ENCODE measurements around the gene FOXL1. TPM values are rescaled to one million over a fixed set of nuclear protein-coding genes. Genes with fewer than 3 reads are reported as not detected.

FOXL1 gene
- total RNA-seq, 1 donor, result 2.5 TPM

DNA sequence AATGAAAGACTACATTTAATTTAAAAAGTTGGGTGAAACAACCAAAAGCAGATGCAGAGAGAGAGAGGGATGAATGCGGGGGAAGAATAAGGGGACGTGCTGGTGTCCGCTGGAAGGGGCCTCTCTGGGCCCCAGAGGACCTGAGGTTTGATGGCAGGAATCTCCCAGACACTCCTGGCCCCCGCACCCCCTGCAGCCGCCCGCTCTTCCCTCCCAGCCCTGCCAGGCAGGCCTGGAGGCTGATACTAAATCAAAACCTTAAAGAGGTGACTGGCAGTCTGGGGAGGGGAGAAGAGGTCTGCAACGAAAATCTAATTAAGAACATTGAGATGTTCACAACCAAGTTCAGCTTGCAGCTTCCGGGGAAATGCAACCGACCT is 2.4 kb downstream of the FOXL1 start:
- H3K4me3 ChIP-seq (ENCODE audit: insufficient read depth, low read length), result no peak overlapping the region
- peaks cover 18% of the 10 kb centered on the region for H3K36me3 ChIP-seq (ENCODE audit: insufficient read depth, low read length)

DNA sequence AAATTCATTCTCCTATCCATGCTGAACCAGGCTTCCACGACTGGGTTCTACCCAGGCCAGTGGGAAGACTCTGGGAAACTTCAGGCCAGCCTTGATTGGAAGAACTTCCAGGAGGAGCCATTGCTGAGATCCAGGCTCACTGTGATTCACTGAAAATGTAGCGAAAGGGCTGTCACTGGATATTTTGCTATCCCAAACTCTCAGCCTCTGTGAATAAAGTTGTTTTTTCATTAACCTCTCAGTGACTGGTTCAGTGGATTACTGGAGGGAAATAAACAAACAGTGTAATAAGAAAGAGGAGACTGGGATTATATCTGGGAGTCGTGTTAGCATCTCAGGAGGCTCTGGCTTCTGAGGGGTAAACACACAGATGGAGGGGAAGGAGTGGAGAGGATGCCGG is 3.1 kb downstream of the FOXL1 start:
- Histone ChIP-seq H3K9me3 (ENCODE audit: low read depth, low read length) (no peaks in the 10 kb centered on the region), H3K27me3 (ENCODE audit: insufficient read depth, low read length) (no peaks in the 10 kb centered on the region), H3K79me2 (ENCODE audit: insufficient read depth, low read length) (peaks cover 76% of the 10 kb centered on the region), H3K4me3 (ENCODE audit: insufficient read depth, low read length) (no peak overlapping the region), H2AFZ (ENCODE audit: low read length) (no peak overlapping the region), H3K36me3 (ENCODE audit: insufficient read depth, low read length) (peaks cover 16% of the 10 kb centered on the region), H3K27ac (ENCODE audit: low read depth, low read length) (peak overlapping the region; percentile 64), H3K4me2 (ENCODE audit: insufficient read depth, low read length) (peak overlapping the region; percentile 4), H3K4me1 (ENCODE audit: insufficient read depth, low read length) (peaks cover 35% of the 10 kb centered on the region), H4K20me1 (ENCODE audit: insufficient read depth, low read length) (no peaks in the 10 kb centered on the region)
- DNase-seq (ENCODE audit: insufficient read length, low spot score, missing footprints), result peak; percentile 86
- TF ChIP-seq, protein P1, sequence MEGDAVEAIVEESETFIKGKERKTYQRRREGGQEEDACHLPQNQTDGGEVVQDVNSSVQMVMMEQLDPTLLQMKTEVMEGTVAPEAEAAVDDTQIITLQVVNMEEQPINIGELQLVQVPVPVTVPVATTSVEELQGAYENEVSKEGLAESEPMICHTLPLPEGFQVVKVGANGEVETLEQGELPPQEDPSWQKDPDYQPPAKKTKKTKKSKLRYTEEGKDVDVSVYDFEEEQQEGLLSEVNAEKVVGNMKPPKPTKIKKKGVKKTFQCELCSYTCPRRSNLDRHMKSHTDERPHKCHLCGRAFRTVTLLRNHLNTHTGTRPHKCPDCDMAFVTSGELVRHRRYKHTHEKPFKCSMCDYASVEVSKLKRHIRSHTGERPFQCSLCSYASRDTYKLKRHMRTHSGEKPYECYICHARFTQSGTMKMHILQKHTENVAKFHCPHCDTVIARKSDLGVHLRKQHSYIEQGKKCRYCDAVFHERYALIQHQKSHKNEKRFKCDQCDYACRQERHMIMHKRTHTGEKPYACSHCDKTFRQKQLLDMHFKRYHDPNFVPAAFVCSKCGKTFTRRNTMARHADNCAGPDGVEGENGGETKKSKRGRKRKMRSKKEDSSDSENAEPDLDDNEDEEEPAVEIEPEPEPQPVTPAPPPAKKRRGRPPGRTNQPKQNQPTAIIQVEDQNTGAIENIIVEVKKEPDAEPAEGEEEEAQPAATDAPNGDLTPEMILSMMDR (IDR thresholded peaks at IDR 0.05; ENCODE audit: extremely low read depth, low read depth, low read length), result no peak

More for the DNA sequence above, 2.4 kb downstream of the FOXL1 start:
- peaks cover 83% of the 10 kb centered on the region for H3K79me2 ChIP-seq (ENCODE audit: insufficient read depth, low read length)
- H3K27ac ChIP-seq (ENCODE audit: low read depth, low read length), result peak overlapping the region; percentile 64
- H3K9me3 ChIP-seq (ENCODE audit: low read depth, low read length), result no peaks in the 10 kb centered on the region
- peak; percentile 45 for DNase-seq (ENCODE audit: insufficient read length, low spot score, missing footprints)
- TF ChIP-seq, protein P1 (IDR thresholded peaks at IDR 0.05; ENCODE audit: extremely low read depth, low read depth, low read length), result no peak
- no peaks in the 10 kb centered on the region for H3K27me3 ChIP-seq (ENCODE audit: insufficient read depth, low read length)
- H3K4me2 ChIP-seq (ENCODE audit: insufficient read depth, low read length), result peak overlapping the region; percentile 32
- no peaks in the 10 kb centered on the region for H4K20me1 ChIP-seq (ENCODE audit: insufficient read depth, low read length)
- no peak overlapping the region for H2AFZ ChIP-seq (ENCODE audit: low read length)
- peaks cover 30% of the 10 kb centered on the region for H3K4me1 ChIP-seq (ENCODE audit: insufficient read depth, low read length)

DNA sequence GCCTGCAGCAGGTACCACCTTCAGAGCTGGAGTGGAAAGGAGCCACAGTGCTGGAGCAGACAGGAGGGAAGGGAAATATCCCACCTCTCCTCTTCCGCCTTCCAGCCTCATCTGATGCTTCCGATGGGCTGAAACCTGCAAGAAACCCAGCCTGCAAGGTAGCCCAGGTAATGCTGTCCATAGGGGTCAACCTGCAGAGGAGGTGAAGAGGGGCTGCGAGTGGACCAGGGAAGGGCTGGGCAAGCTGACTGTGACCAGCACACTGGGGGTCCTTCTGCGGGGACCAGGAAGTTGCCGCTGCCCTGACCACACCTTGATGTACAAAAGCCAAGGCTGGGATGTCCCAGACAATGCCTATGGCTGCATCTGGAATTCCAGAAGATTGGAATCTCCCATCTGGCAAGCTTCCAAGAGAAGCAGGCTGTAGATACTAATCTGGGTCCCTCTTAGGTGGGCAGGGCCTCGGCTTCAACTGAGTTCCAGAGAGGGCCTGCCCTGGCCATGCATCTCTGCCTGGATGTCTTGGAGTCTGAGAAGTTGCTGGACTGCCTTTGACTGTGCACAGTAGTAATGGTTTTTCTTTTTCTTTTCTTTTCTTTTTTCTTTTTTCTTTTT is 5.8 kb downstream of the FOXL1 start:
- no peak overlapping the region for H2AFZ ChIP-seq (ENCODE audit: low read length)
- no peaks in the 10 kb centered on the region for H3K9me3 ChIP-seq (ENCODE audit: low read depth, low read length)
- H3K4me1 ChIP-seq (ENCODE audit: insufficient read depth, low read length), result peaks cover 51% of the 10 kb centered on the region
- peak; percentile 73 for DNase-seq (ENCODE audit: insufficient read length, low spot score, missing footprints)
- H3K4me2 ChIP-seq (ENCODE audit: insufficient read depth, low read length), result peak overlapping the region; percentile 17
- peaks cover 10% of the 10 kb centered on the region for H3K36me3 ChIP-seq (ENCODE audit: insufficient read depth, low read length)
- H3K27ac ChIP-seq (ENCODE audit: low read depth, low read length), result peak overlapping the region; percentile 100
- H3K79me2 ChIP-seq (ENCODE audit: insufficient read depth, low read length), result peaks cover 65% of the 10 kb centered on the region
- no peaks in the 10 kb centered on the region for H3K27me3 ChIP-seq (ENCODE audit: insufficient read depth, low read length)
- no peak overlapping the region for H3K4me3 ChIP-seq (ENCODE audit: insufficient read depth, low read length)
- TF ChIP-seq, protein P1 (IDR thresholded peaks at IDR 0.05; ENCODE audit: extremely low read depth, low read depth, low read length), result no peak
- H4K20me1 ChIP-seq (ENCODE audit: insufficient read depth, low read length), result no peaks in the 10 kb centered on the region

DNA sequence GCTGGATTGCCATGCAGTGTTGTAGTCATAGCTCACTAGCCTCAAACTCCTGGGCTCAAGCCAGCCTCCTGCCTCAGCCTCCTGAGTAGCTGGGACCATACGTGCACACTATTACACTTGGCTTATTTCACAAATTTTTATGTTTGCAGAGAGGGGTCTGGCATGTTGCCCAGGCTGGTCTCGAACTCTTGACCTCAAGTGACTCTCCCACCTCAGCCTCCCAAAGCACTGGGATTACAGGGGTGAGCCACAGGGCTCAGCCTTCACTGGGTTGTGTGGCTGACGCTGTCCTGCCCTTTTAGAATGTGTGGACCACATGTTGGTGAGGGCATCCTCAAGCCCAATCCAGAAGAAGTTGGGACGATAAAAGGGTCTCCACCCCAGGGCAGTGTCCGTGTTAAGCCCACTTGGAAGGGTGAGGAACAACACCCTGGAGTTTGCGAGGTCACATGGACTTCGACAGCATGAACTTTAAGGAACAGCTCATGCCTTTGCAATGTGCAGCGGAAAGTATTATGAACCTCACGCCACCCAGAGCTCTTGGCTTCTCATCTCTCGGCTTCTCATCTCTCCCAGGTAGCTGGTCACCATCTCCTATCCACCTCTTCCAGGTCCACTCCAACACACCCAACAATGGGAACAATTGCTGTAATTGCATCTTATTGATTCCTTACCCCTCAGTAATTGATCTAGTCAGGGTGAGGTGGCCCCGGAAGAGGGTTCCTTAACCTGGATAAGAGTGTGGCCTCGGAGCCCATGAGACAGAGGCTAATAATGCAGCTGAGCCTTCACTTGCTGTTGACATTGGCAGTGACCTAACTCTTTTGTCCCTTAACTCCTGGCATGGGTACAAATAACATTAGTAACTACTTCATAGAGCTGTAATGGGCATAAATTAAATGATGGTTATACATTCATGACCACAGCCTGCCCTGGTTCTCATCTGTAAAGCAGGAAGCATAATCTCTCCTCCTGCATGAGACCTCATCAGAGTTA is 6.7 kb downstream of the FOXL1 start:
- TF ChIP-seq, protein P1 (IDR thresholded peaks at IDR 0.05; ENCODE audit: extremely low read depth, low read depth, low read length), result no peak

More for the DNA sequence above, 6.7 kb downstream of the FOXL1 start:
- Histone ChIP-seq H2AFZ (ENCODE audit: low read length) (peak overlapping the region; percentile 3), H3K36me3 (ENCODE audit: insufficient read depth, low read length) (peaks cover 3% of the 10 kb centered on the region), H3K9me3 (ENCODE audit: low read depth, low read length) (no peaks in the 10 kb centered on the region), H3K4me3 (ENCODE audit: insufficient read depth, low read length) (peak overlapping the region; percentile 37), H3K27me3 (ENCODE audit: insufficient read depth, low read length) (no peaks in the 10 kb centered on the region), H3K79me2 (ENCODE audit: insufficient read depth, low read length) (peaks cover 57% of the 10 kb centered on the region), H3K27ac (ENCODE audit: low read depth, low read length) (peak overlapping the region; percentile 100), H3K4me1 (ENCODE audit: insufficient read depth, low read length) (peaks cover 60% of the 10 kb centered on the region), H4K20me1 (ENCODE audit: insufficient read depth, low read length) (no peaks in the 10 kb centered on the region), H3K4me2 (ENCODE audit: insufficient read depth, low read length) (peak overlapping the region; percentile 62)
- peak; percentile 85 for DNase-seq (ENCODE audit: insufficient read length, low spot score, missing footprints)

Data from osteoblast (primary cell).